ENCODE results near the gene FBXO38. TPM values are rescaled to one million over a fixed set of nuclear protein-coding genes. Genes with fewer than 3 reads are reported as not detected.

The FBXO38 gene
- total and polyA plus RNA-seq, 2 of the 4 experiments (the other 2 are of a cell fraction) = 14.9 to 70.1 TPM

GRCh38 chr5:148438933-148439332, 55.2 kb downstream of the FBXO38 start:
- Histone ChIP-seq H4K8ac (ENCODE audit: low read depth in 2 of 2, low read length in 2 of 2) (no peak overlapping the region), H3K9me3 (ENCODE audit: control insufficient read depth, insufficient read depth, low read length) (no peaks in the 10 kb centered on the region), H3K18ac (ENCODE audit: low read depth, low read length) (no peak overlapping the region), H2AK9ac (replicated peaks; ENCODE audit: low read depth, low read length, poor library complexity) (no peak overlapping the region), H2BK120ac (ENCODE audit: low read depth, low read length) (no peak overlapping the region), H3K79me1 (ENCODE audit: low read depth in 1 of 2, low read length in 2 of 2) (no peaks in the 10 kb centered on the region; a peak in 1 of 4 replicates), H2BK20ac (ENCODE audit: low read depth, low read length) (no peak overlapping the region), H3K36me3 (ENCODE audit: control insufficient read depth, insufficient read depth, low read length) (peaks cover 15% of the 10 kb centered on the region), H3K4me1 (ENCODE audit: control insufficient read depth, insufficient read depth, low read length) (no peaks in the 10 kb centered on the region), H3K27ac (ENCODE audit: insufficient read depth, low read length) (no peak overlapping the region), H2BK15ac (ENCODE audit: low read depth, low read length) (no peak overlapping the region), H4K91ac (ENCODE audit: insufficient read depth, low read depth, low read length) (no peak overlapping the region), H3K4me2 (ENCODE audit: low read depth, low read length) (no peak overlapping the region), H2AK5ac (ENCODE audit: low read depth, low read length) (no peak overlapping the region), H3K4ac (ENCODE audit: low read depth, low read length) (no peak overlapping the region), H3K14ac (replicated peaks; ENCODE audit: low read depth, low read length) (no peak overlapping the region), H3K4me3 (ENCODE audit: insufficient read depth, low read depth, low read length) (no peak overlapping the region), H2BK5ac (ENCODE audit: low read depth, low read length, poor library complexity, severe bottlenecking) (no peak overlapping the region), H3K23ac (ENCODE audit: low read depth, low read length) (no peak overlapping the region), H3K9me1 (ENCODE audit: insufficient read depth, low read length) (no peaks in the 10 kb centered on the region), H4K5ac (ENCODE audit: low read depth, low read length) (no peak overlapping the region), H2AFZ (replicated peaks; ENCODE audit: low read length, poor library complexity) (no peak overlapping the region), H3K27me3 (ENCODE audit: control insufficient read depth, insufficient read depth, low read length) (no peaks in the 10 kb centered on the region), H3K9ac (ENCODE audit: low read depth, low read length) (no peak overlapping the region), H3K56ac (ENCODE audit: extremely low read depth, insufficient read depth, low read length) (no peak overlapping the region), H4K20me1 (ENCODE audit: insufficient read depth, low read length) (no peaks in the 10 kb centered on the region)
- WGBS, 2 experiments (ENCODE audit: extremely low coverage in 2 of 2, insufficient read length in 1 of 2) = no CpG with 5 or more reads among the region's 2 CpGs
- no TSS peak for BruUV-seq (replicated peaks)
- intact Hi-C loops (cut with micrococcal nuclease) = no loop called here
- dilution Hi-C loops (cut with HindIII; ENCODE audit: low sequenced_read_pairs, unreplicated experiment) = no loop called here
- ATAC-seq (ENCODE audit: low read depth) (no peak), DNase-seq (no peak)
- CTCF ChIA-PET = interaction anchor here (8.9 kb wide), 1 partner anchor 292 kb away, joined by 59 read pairs; no protein-coding TSS in a partner anchor
- POLR2A ChIA-PET (ENCODE audit: unreplicated experiment) = no interaction called here
- in situ Hi-C loops (cut with MboI; ENCODE audit: low sequenced_read_pairs) = loop anchor here (25.0 kb wide), 1 partner anchor 798 kb away; no protein-coding TSS in a partner anchor
- no peak for TF ChIP-seq RCOR1 (IDR thresholded peaks at IDR 0.05; ENCODE audit: insufficient replicate concordance, low read length)
- no peak for TF ChIP-seq USF2 (IDR thresholded peaks at IDR 0.05; ENCODE audit: low read depth, low read length)
- no peak for TF ChIP-seq MAZ (IDR thresholded peaks at IDR 0.05; ENCODE audit: borderline replicate concordance, low read depth, low read length)
- no peak for TF ChIP-seq POLR2A (IDR thresholded peaks at IDR 0.05; ENCODE audit: low read depth, low read length)
- TF ChIP-seq RAD21 (IDR thresholded peaks at IDR 0.05; ENCODE audit: low read length) = no peak
- no peak for TF ChIP-seq MAFK (IDR thresholded peaks at IDR 0.05; ENCODE audit: low read depth, low read length)
- no peak for TF ChIP-seq CEBPB (IDR thresholded peaks at IDR 0.05; ENCODE audit: low read depth, low read length)
- no peak for TF ChIP-seq BHLHE40 (IDR thresholded peaks at IDR 0.05; ENCODE audit: low read depth, low read length)
- TF ChIP-seq RFX5 (IDR thresholded peaks at IDR 0.05; ENCODE audit: low read depth, low read length) = no peak
- TF ChIP-seq MXI1 (IDR thresholded peaks at IDR 0.05; ENCODE audit: borderline replicate concordance, low read depth, low read length) = no peak
- TF ChIP-seq CTCF (conservative IDR thresholded peaks at IDR 0.05; ENCODE audit: low read depth, low read length) = no peak
- TF ChIP-seq FOS (IDR thresholded peaks at IDR 0.05; ENCODE audit: low read depth, low read length) = no peak
- TF ChIP-seq ELK1 (IDR thresholded peaks at IDR 0.05; ENCODE audit: borderline replicate concordance, low read depth, low read length) = no peak
- no peak for TF ChIP-seq NFE2L2 (IDR thresholded peaks at IDR 0.05; ENCODE audit: low read depth, low read length)
- TF ChIP-seq SMC3 (IDR thresholded peaks at IDR 0.05; ENCODE audit: low read depth, low read length) = no peak

All from IMR-90 (cell line).